ENCODE data around the gene WIPF1. TPM values are rescaled to one million over a fixed set of nuclear protein-coding genes. Genes with fewer than 3 reads are reported as not detected.

WIPF1 gene
- total and polyA plus RNA-seq, 2 donors (not counting 3 experiments of a cell fraction or from before 2014, with no cell fraction given), result 15.3 to 42.0 TPM

DNA sequence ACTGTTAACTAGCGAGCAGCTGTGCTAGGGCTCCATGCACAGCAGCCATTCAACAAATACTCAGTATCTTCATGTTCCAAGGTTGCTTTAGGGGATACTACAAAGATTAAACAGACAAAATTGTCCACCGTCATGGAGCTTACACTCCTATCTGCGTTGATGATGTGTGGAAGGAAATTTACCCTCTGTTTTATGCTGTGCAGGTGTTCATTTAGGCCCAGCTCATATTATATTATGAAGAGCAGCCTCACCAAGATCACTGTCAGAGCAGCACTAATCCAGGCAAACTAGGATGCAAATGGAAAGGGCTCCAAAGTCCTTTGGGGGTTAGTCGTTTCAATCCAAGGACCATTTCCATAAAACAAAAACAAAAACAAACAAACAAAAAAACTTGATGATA lies 13.4 kb upstream of the WIPF1 start:
- H3K9me3 ChIP-seq (replicated peaks; ENCODE audit: control insufficient read depth, insufficient read depth, low read length), result no peaks in the 10 kb centered on the region
- dilution Hi-C loops (cut with MboI; ENCODE audit: extremely low pct_ligation_motif_present, low sequenced_read_pairs) (no loop called here), intact Hi-C loops (cut with micrococcal nuclease) (no loop called here)
- H3K27me3 ChIP-seq (ENCODE audit: control insufficient read depth in 2 of 2, insufficient read depth in 2 of 2, low read length in 2 of 2), result no peaks in the 10 kb centered on the region
- peaks cover 5% of the 10 kb centered on the region for H3K4me1 ChIP-seq (ENCODE audit: control insufficient read depth, extremely low read depth, insufficient read depth, low read length)
- no peak overlapping the region for H3K9ac ChIP-seq (replicated peaks; ENCODE audit: extremely low read depth, insufficient read depth, low read length)
- no peak for DNase-seq (ENCODE audit: low read depth, low spot score)
- no TSS peak for BruUV-seq (replicated peaks)
- CTCF ChIA-PET, result interaction anchor here (1.0 to 1.7 kb wide), 4 partner anchors 10 to 148 kb away, joined by 3 to 5 read pairs (median 4); no protein-coding TSS in a partner anchor
- H3K4me2 ChIP-seq (ENCODE audit: insufficient read depth, low read length), result no peak overlapping the region
- H3K9me1 ChIP-seq (replicated peaks; ENCODE audit: control insufficient read depth, extremely low read depth, insufficient read depth, low read length), result no peaks in the 10 kb centered on the region
- H3K27ac ChIP-seq (ENCODE audit: insufficient read depth, low read depth, low read length), result no peak overlapping the region
- no peaks in the 10 kb centered on the region for H3K79me2 ChIP-seq (ENCODE audit: control insufficient read depth, insufficient read depth, low read length)
- no peaks in the 10 kb centered on the region for H4K20me1 ChIP-seq (replicated peaks; ENCODE audit: control insufficient read depth, extremely low read depth, insufficient read depth, low read length)
- TF ChIP-seq FOS (IDR thresholded peaks at IDR 0.05; ENCODE audit: borderline replicate concordance, insufficient read depth, low read length) (no peak), GATA2 (IDR thresholded peaks at IDR 0.05; ENCODE audit: insufficient read depth, insufficient read length, low read depth, low read length) (no peak), POLR2AphosphoS5 (IDR thresholded peaks at IDR 0.05; ENCODE audit: insufficient read depth, low read depth, low read length) (no peak), EZH2 (IDR thresholded peaks at IDR 0.05; ENCODE audit: borderline replicate concordance, low read depth, low read length, severe bottlenecking) (no peak), JUN (IDR thresholded peaks at IDR 0.05; ENCODE audit: borderline replicate concordance, insufficient read depth, insufficient read length, low read depth) (no peak), MYC (IDR thresholded peaks at IDR 0.05; ENCODE audit: low read depth, low read length) (no peak), POLR2A (IDR thresholded peaks at IDR 0.05; ENCODE audit: low read depth, low read length) (no peak)
- TF ChIP-seq, protein P1, sequence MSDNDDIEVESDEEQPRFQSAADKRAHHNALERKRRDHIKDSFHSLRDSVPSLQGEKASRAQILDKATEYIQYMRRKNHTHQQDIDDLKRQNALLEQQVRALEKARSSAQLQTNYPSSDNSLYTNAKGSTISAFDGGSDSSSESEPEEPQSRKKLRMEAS (IDR thresholded peaks at IDR 0.05; ENCODE audit: insufficient read depth, insufficient read length), result no peak
- TF ChIP-seq, protein P2, sequence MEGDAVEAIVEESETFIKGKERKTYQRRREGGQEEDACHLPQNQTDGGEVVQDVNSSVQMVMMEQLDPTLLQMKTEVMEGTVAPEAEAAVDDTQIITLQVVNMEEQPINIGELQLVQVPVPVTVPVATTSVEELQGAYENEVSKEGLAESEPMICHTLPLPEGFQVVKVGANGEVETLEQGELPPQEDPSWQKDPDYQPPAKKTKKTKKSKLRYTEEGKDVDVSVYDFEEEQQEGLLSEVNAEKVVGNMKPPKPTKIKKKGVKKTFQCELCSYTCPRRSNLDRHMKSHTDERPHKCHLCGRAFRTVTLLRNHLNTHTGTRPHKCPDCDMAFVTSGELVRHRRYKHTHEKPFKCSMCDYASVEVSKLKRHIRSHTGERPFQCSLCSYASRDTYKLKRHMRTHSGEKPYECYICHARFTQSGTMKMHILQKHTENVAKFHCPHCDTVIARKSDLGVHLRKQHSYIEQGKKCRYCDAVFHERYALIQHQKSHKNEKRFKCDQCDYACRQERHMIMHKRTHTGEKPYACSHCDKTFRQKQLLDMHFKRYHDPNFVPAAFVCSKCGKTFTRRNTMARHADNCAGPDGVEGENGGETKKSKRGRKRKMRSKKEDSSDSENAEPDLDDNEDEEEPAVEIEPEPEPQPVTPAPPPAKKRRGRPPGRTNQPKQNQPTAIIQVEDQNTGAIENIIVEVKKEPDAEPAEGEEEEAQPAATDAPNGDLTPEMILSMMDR (IDR thresholded peaks at IDR 0.05; ENCODE audit: extremely low read depth in 1 of 2, insufficient read depth in 1 of 2, low read depth in 1 of 2, low read length in 2 of 2), result no peak
- no peak overlapping the region for H2AFZ ChIP-seq (ENCODE audit: low read depth, low read length)
- no peak overlapping the region for H3K4me3 ChIP-seq (replicated peaks in 1 of 3; ENCODE audit: insufficient read depth in 1 of 3, low read depth in 1 of 3, low read length in 3 of 3)
- no peaks in the 10 kb centered on the region for H3K36me3 ChIP-seq (ENCODE audit: control insufficient read depth in 2 of 2, extremely low read depth in 1 of 2, insufficient read depth in 2 of 2, low read length in 2 of 2)
- no peak for FAIRE-seq
- POLR2A ChIA-PET, result no interaction called here

All from endothelial cell of umbilical vein (primary cell).